MCF 10A (cell line): ENCODE results near the gene ACAP3. TPM values are rescaled to one million over a fixed set of nuclear protein-coding genes. Genes with fewer than 3 reads are reported as not detected.
A peak's percentile ranks its signal among the peaks of the same experiment; 100 is the strongest.

Experiments used
- BruUV-seq: library from RNA; stranded (reverse); fragments of 400-500 nt; replicated peaks from 2 replicates; lab custom pipeline; 2021; lab: Mats Ljungman, UMichigan
- CTCF ChIA-PET: fragments of 300-600 bp; sonication (Branson Sonifier 250); formaldehyde crosslinking; extraction: SDS; loops from one replicate; lab custom pipeline; 2021; ENCODE audit warnings: antibody characterized with exemption, inconsistent platforms; lab: Yijun Ruan, JAX
- POLR2A ChIA-PET: fragments of 300-600, 350-650 bp; sonication (Branson Sonifier 250); formaldehyde crosslinking; extraction: SDS; loops from one replicate; lab custom pipeline; 2020; ENCODE audit warnings: antibody characterized with exemption, inconsistent platforms; lab: Yijun Ruan, JAX
- DNase-seq: peaks from one replicate; pipeline ENCODE4 v3.0.0-alpha.2; 2018; ENCODE audit not compliant: unreplicated experiment
- H3K27ac Mint-ChIP-seq: one replicate; pipeline ENCODE4 v1.8.0; 2022; ENCODE audit warnings: mild to moderate bottlenecking, low read depth, mixed read lengths; ENCODE audit not compliant: unreplicated experiment
- H3K27me3 Mint-ChIP-seq: one replicate; pipeline ENCODE4 v1.8.0; 2022; ENCODE audit warnings: mixed read lengths; ENCODE audit not compliant: insufficient read depth, unreplicated experiment
- H3K36me3 Mint-ChIP-seq: one replicate; pipeline ENCODE4 v1.8.0; 2022; ENCODE audit warnings: mild to moderate bottlenecking, moderate library complexity, mixed read lengths; ENCODE audit not compliant: insufficient read depth, unreplicated experiment
- H3K4me1 Mint-ChIP-seq: one replicate; pipeline ENCODE4 v1.8.0; 2022; ENCODE audit warnings: mixed read lengths; ENCODE audit not compliant: insufficient read depth, unreplicated experiment
- H3K4me3 Mint-ChIP-seq: one replicate; pipeline ENCODE4 v1.8.0; 2022; ENCODE audit warnings: mild to moderate bottlenecking, moderate library complexity, mixed read lengths; ENCODE audit not compliant: unreplicated experiment
- H3K9me3 Mint-ChIP-seq: one replicate; pipeline ENCODE4 v1.8.0; 2022; ENCODE audit warnings: mixed read lengths; ENCODE audit not compliant: unreplicated experiment
- CTCF ChIP-seq: fragments of 200-600 bp; IDR thresholded peaks from one replicate; pipeline ENCODE4 v1.8.0; 2022; ENCODE audit warnings: antibody characterized with exemption, mild to moderate bottlenecking; ENCODE audit not compliant: unreplicated experiment
- intact Hi-C: fragments of 100-400 bp; cut with micrococcal nuclease; formaldehyde crosslinking; loops from 2 replicates; pipeline ENCODE4 v1.14.1; 2022
- total RNA-seq: library from RNA; stranded (reverse); gene quantifications from 2 replicates; pipeline ENCODE4 v1.2.3, GENCODE V29; 2022

Gene ACAP3
- total RNA-seq, 1 experiment from 2014 or later, result 33.5 TPM

- no peaks in the 10 kb centered on the region for H3K27me3 Mint-ChIP-seq
- ChIA-PET POLR2A (interaction anchor here (0.6 to 1.4 kb wide), 10 partner anchors 9 to 252 kb away, joined by 3 to 8 read pairs (median 4); partner anchors contain the start of gene AURKAIP1), CTCF (interaction anchor here (0.6 kb wide), 1 partner anchor 231 kb away, joined by 3 read pairs; no protein-coding TSS in a partner anchor)
- intact Hi-C loops, result no loop called here
- BruUV-seq, result no TSS peak
- H3K36me3 Mint-ChIP-seq, result peaks cover 29% of the 10 kb centered on the region
- peak overlapping the region; percentile 82 for H3K27ac Mint-ChIP-seq
- no peak for TF ChIP-seq CTCF
- peak overlapping the region; percentile 83 for H3K4me3 Mint-ChIP-seq
- peaks cover 17% of the 10 kb centered on the region for H3K4me1 Mint-ChIP-seq
- no peak for DNase-seq
- H3K9me3 Mint-ChIP-seq, result no peaks in the 10 kb centered on the region
Observed at GRCh38 chr1:1273209-1273511, 34.6 kb downstream of the ACAP3 start.

GRCh38 chr1:1272341-1273208 lies 35.2 kb downstream of the ACAP3 start:
- POLR2A ChIA-PET, result interaction anchor here (0.7 to 1.4 kb wide), 7 partner anchors 8 to 193 kb away, joined by 3 to 7 read pairs (median 4); partner anchors contain the start of gene AURKAIP1

GRCh38 chr1:1270813-1271212 lies 36.9 kb downstream of the ACAP3 start:
- H3K27me3 Mint-ChIP-seq, result no peaks in the 10 kb centered on the region
- POLR2A ChIA-PET, result interaction anchor here (1.3 to 1.5 kb wide), 2 partner anchors 11 to 14 kb away, joined by 3 to 8 read pairs; no protein-coding TSS in a partner anchor
- DNase-seq, result no peak
- peaks cover 46% of the 10 kb centered on the region for H3K36me3 Mint-ChIP-seq
- no peaks in the 10 kb centered on the region for H3K9me3 Mint-ChIP-seq
- peak overlapping the region; percentile 61 for H3K27ac Mint-ChIP-seq
- intact Hi-C loops, result no loop called here
- no peak for TF ChIP-seq CTCF
- H3K4me3 Mint-ChIP-seq, result peak overlapping the region; percentile 83
- CTCF ChIA-PET, result interaction anchor here (0.9 to 1.2 kb wide), 2 partner anchors 10 to 21 kb away, joined by 3 read pairs; partner anchors contain the start of gene SCNN1D
- H3K4me1 Mint-ChIP-seq, result peaks cover 20% of the 10 kb centered on the region
- no TSS peak for BruUV-seq

More at GRCh38 chr1:1272341-1273208, 35.2 kb downstream of the ACAP3 start:
- TSS peak; percentile 38 for BruUV-seq
- H3K4me3 Mint-ChIP-seq, result peak overlapping the region; percentile 83
- H3K36me3 Mint-ChIP-seq, result peaks cover 33% of the 10 kb centered on the region
- H3K9me3 Mint-ChIP-seq, result no peaks in the 10 kb centered on the region
- DNase-seq, result peak; percentile 46
- no peak for TF ChIP-seq CTCF
- intact Hi-C loops, result no loop called here
- CTCF ChIA-PET, result interaction anchor here (0.6 kb wide), 1 partner anchor 127 kb away, joined by 3 read pairs; no protein-coding TSS in a partner anchor
- peak overlapping the region; percentile 82 for H3K27ac Mint-ChIP-seq
- peaks cover 17% of the 10 kb centered on the region for H3K4me1 Mint-ChIP-seq
- H3K27me3 Mint-ChIP-seq, result no peaks in the 10 kb centered on the region

- no peak for TF ChIP-seq CTCF
- intact Hi-C loops, result no loop called here
- H3K27me3 Mint-ChIP-seq, result no peaks in the 10 kb centered on the region
- POLR2A ChIA-PET, result no interaction called here
- no peak overlapping the region for H3K27ac Mint-ChIP-seq
- no peak overlapping the region for H3K4me3 Mint-ChIP-seq
- BruUV-seq, result no TSS peak
- DNase-seq, result no peak
- peaks cover 62% of the 10 kb centered on the region for H3K36me3 Mint-ChIP-seq
- no peaks in the 10 kb centered on the region for H3K9me3 Mint-ChIP-seq
- peaks cover 32% of the 10 kb centered on the region for H3K4me1 Mint-ChIP-seq
- CTCF ChIA-PET, result interaction anchor here (0.7 kb wide), 1 partner anchor 104 kb away, joined by 3 read pairs; no protein-coding TSS in a partner anchor
Observed at GRCh38 chr1:1268284-1268682, 39.4 kb downstream of the ACAP3 start.
